ENCODE data around the gene CSTF1.

The CSTF1 gene

GRCh38 chr20:56442389-56443365 lies 50.2 kb downstream of the CSTF1 start:
- H3K18ac ChIP-seq (ENCODE audit: low read depth in 1 of 2, low read length in 2 of 2) = no peak overlapping the region
- peaks cover 6% of the 10 kb centered on the region for H3K4me1 ChIP-seq (ENCODE audit: control insufficient read depth, insufficient read depth, low read depth, low read length)
- no peak overlapping the region for H3K9ac ChIP-seq (ENCODE audit: low read length)
- no peak overlapping the region for H3K4me2 ChIP-seq (ENCODE audit: low read length, poor library complexity, severe bottlenecking)
- H3K27me3 ChIP-seq (ENCODE audit: control insufficient read depth in 1 of 2, insufficient read depth in 1 of 2, low read length in 2 of 2) = no peaks in the 10 kb centered on the region
- H3K36me3 ChIP-seq (ENCODE audit: control insufficient read depth in 1 of 2, insufficient read depth in 2 of 2, low read depth in 1 of 2, low read length in 2 of 2) = no peaks in the 10 kb centered on the region
- WGBS = 89% methylated on average over 17 of the region's 17 CpGs
- H2BK15ac ChIP-seq (ENCODE audit: low read depth, poor library complexity, severe bottlenecking) = no peak overlapping the region
- H4K8ac ChIP-seq (ENCODE audit: low read length) = no peak overlapping the region
- peak; percentile 48 for DNase-seq
- H2BK120ac ChIP-seq (ENCODE audit: low read depth, low read length) = no peak overlapping the region
- H3K14ac ChIP-seq (ENCODE audit: low read length in 2 of 2) = no peak overlapping the region
- no peak overlapping the region for H4K91ac ChIP-seq (ENCODE audit: low read length)
- no peak overlapping the region for H2BK12ac ChIP-seq (ENCODE audit: low read length in 2 of 2)
- no peak overlapping the region for H2AFZ ChIP-seq (ENCODE audit: low read depth, low read length)
- no peak overlapping the region for H2AK5ac ChIP-seq (ENCODE audit: low read length, severe bottlenecking)
- H3K4me3 ChIP-seq (ENCODE audit: insufficient read depth in 1 of 2, low read depth in 1 of 2, low read length in 2 of 2) = no peak overlapping the region
- no peak overlapping the region for H3K4ac ChIP-seq (ENCODE audit: low read depth in 1 of 2, low read length in 2 of 2)
- no peaks in the 10 kb centered on the region for H3K79me1 ChIP-seq (replicated peaks; ENCODE audit: low read length, poor library complexity, severe bottlenecking)
- no peak overlapping the region for H2BK5ac ChIP-seq (ENCODE audit: low read depth, low read length, poor library complexity, severe bottlenecking)
- no peaks in the 10 kb centered on the region for H3K9me3 ChIP-seq (ENCODE audit: control insufficient read depth, low read length)
- H3K27ac ChIP-seq (ENCODE audit: low read length, poor library complexity, severe bottlenecking) = no peak overlapping the region
- H3K23ac ChIP-seq (ENCODE audit: low read length in 2 of 2) = no peak overlapping the region

GRCh38 chr20:56443654-56444540 lies 51.5 kb downstream of the CSTF1 start:
- H3K79me1 ChIP-seq (replicated peaks; ENCODE audit: low read length, poor library complexity, severe bottlenecking) = no peaks in the 10 kb centered on the region
- no peaks in the 10 kb centered on the region for H3K27me3 ChIP-seq (ENCODE audit: control insufficient read depth in 1 of 2, insufficient read depth in 1 of 2, low read length in 2 of 2)
- H2BK15ac ChIP-seq (ENCODE audit: low read depth, poor library complexity, severe bottlenecking) = peak overlapping the region; percentile 21
- no peak overlapping the region for H3K4me3 ChIP-seq (ENCODE audit: insufficient read depth in 1 of 2, low read depth in 1 of 2, low read length in 2 of 2)
- peak; percentile 82 for DNase-seq
- no peak overlapping the region for H2AFZ ChIP-seq (ENCODE audit: low read depth, low read length)
- H3K14ac ChIP-seq (ENCODE audit: low read length in 2 of 2) = no peak overlapping the region
- no peak overlapping the region for H2BK12ac ChIP-seq (ENCODE audit: low read length in 2 of 2)
- peak overlapping the region; percentile 49 for H4K91ac ChIP-seq (ENCODE audit: low read length)
- peak overlapping the region; percentile 81 for H4K8ac ChIP-seq (ENCODE audit: low read length)
- no peak overlapping the region for H2BK5ac ChIP-seq (ENCODE audit: low read depth, low read length, poor library complexity, severe bottlenecking)
- no peaks in the 10 kb centered on the region for H3K36me3 ChIP-seq (ENCODE audit: control insufficient read depth in 1 of 2, insufficient read depth in 2 of 2, low read depth in 1 of 2, low read length in 2 of 2)
- no peak overlapping the region for H3K27ac ChIP-seq (ENCODE audit: low read length, poor library complexity, severe bottlenecking)
- WGBS = 70% methylated on average over 27 of the region's 27 CpGs
- no peak overlapping the region for H3K9ac ChIP-seq (ENCODE audit: low read length)
- peaks cover 6% of the 10 kb centered on the region for H3K4me1 ChIP-seq (ENCODE audit: control insufficient read depth, insufficient read depth, low read depth, low read length)
- peak overlapping the region in 1 of 2 experiments; percentile 11 for H3K18ac ChIP-seq (ENCODE audit: low read depth in 1 of 2, low read length in 2 of 2)
- H3K4me2 ChIP-seq (ENCODE audit: low read length, poor library complexity, severe bottlenecking) = no peak overlapping the region
- no peak overlapping the region for H3K23ac ChIP-seq (ENCODE audit: low read length in 2 of 2)
- no peak overlapping the region for H2BK120ac ChIP-seq (ENCODE audit: low read depth, low read length)
- peak overlapping the region in 1 of 2 experiments; percentile 39 for H3K4ac ChIP-seq (ENCODE audit: low read depth in 1 of 2, low read length in 2 of 2)
- H2AK5ac ChIP-seq (ENCODE audit: low read length, severe bottlenecking) = no peak overlapping the region
- H3K9me3 ChIP-seq (ENCODE audit: control insufficient read depth, low read length) = no peaks in the 10 kb centered on the region

GRCh38 chr20:56445130-56445529 lies 52.7 kb downstream of the CSTF1 start:
- DNase-seq = no peak
- Histone ChIP-seq H3K4me1 (ENCODE audit: control insufficient read depth, insufficient read depth, low read depth, low read length) (peaks cover under 1% of the 10 kb centered on the region), H2AK5ac (ENCODE audit: low read length, severe bottlenecking) (no peak overlapping the region), H2BK120ac (ENCODE audit: low read depth, low read length) (no peak overlapping the region), H2BK12ac (ENCODE audit: low read length in 2 of 2) (no peak overlapping the region), H2AFZ (ENCODE audit: low read depth, low read length) (no peak overlapping the region), H3K4me3 (ENCODE audit: insufficient read depth in 1 of 2, low read depth in 1 of 2, low read length in 2 of 2) (no peak overlapping the region), H2BK15ac (ENCODE audit: low read depth, poor library complexity, severe bottlenecking) (no peak overlapping the region), H4K91ac (ENCODE audit: low read length) (no peak overlapping the region), H4K8ac (ENCODE audit: low read length) (no peak overlapping the region), H3K4me2 (ENCODE audit: low read length, poor library complexity, severe bottlenecking) (no peak overlapping the region), H2BK5ac (ENCODE audit: low read depth, low read length, poor library complexity, severe bottlenecking) (no peak overlapping the region), H3K18ac (ENCODE audit: low read depth in 1 of 2, low read length in 2 of 2) (no peak overlapping the region), H3K27me3 (ENCODE audit: control insufficient read depth in 1 of 2, insufficient read depth in 1 of 2, low read length in 2 of 2) (no peaks in the 10 kb centered on the region), H3K36me3 (ENCODE audit: control insufficient read depth in 1 of 2, insufficient read depth in 2 of 2, low read depth in 1 of 2, low read length in 2 of 2) (no peaks in the 10 kb centered on the region), H3K4ac (ENCODE audit: low read depth in 1 of 2, low read length in 2 of 2) (no peak overlapping the region), H3K23ac (ENCODE audit: low read length in 2 of 2) (no peak overlapping the region), H3K9me3 (ENCODE audit: control insufficient read depth, low read length) (no peaks in the 10 kb centered on the region), H3K9ac (ENCODE audit: low read length) (no peak overlapping the region), H3K79me1 (replicated peaks; ENCODE audit: low read length, poor library complexity, severe bottlenecking) (no peaks in the 10 kb centered on the region), H3K14ac (ENCODE audit: low read length in 2 of 2) (no peak overlapping the region), H3K27ac (ENCODE audit: low read length, poor library complexity, severe bottlenecking) (no peak overlapping the region)
- WGBS = 96% methylated on average over 3 of the region's 3 CpGs

GRCh38 chr20:56445540-56445939 lies 53.1 kb downstream of the CSTF1 start:
- no peak overlapping the region for H2AK5ac ChIP-seq (ENCODE audit: low read length, severe bottlenecking)
- H3K79me1 ChIP-seq (replicated peaks; ENCODE audit: low read length, poor library complexity, severe bottlenecking) = no peaks in the 10 kb centered on the region

More at GRCh38 chr20:56445540-56445939, 53.1 kb downstream of the CSTF1 start:
- WGBS = 83% methylated on average over 14 of the region's 16 CpGs
- no peak overlapping the region for H3K4me3 ChIP-seq (ENCODE audit: insufficient read depth in 1 of 2, low read depth in 1 of 2, low read length in 2 of 2)
- no peaks in the 10 kb centered on the region for H3K27me3 ChIP-seq (ENCODE audit: control insufficient read depth in 1 of 2, insufficient read depth in 1 of 2, low read length in 2 of 2)
- H3K14ac ChIP-seq (ENCODE audit: low read length in 2 of 2) = no peak overlapping the region
- H3K36me3 ChIP-seq (ENCODE audit: control insufficient read depth in 1 of 2, insufficient read depth in 2 of 2, low read depth in 1 of 2, low read length in 2 of 2) = no peaks in the 10 kb centered on the region
- no peak overlapping the region for H3K4me2 ChIP-seq (ENCODE audit: low read length, poor library complexity, severe bottlenecking)
- no peak overlapping the region for H3K4ac ChIP-seq (ENCODE audit: low read depth in 1 of 2, low read length in 2 of 2)
- no peak overlapping the region for H2BK5ac ChIP-seq (ENCODE audit: low read depth, low read length, poor library complexity, severe bottlenecking)
- no peaks in the 10 kb centered on the region for H3K9me3 ChIP-seq (ENCODE audit: control insufficient read depth, low read length)
- H3K4me1 ChIP-seq (ENCODE audit: control insufficient read depth, insufficient read depth, low read depth, low read length) = no peaks in the 10 kb centered on the region
- no peak overlapping the region for H3K27ac ChIP-seq (ENCODE audit: low read length, poor library complexity, severe bottlenecking)
- H4K91ac ChIP-seq (ENCODE audit: low read length) = no peak overlapping the region
- no peak overlapping the region for H2BK120ac ChIP-seq (ENCODE audit: low read depth, low read length)
- DNase-seq = no peak
- no peak overlapping the region for H3K9ac ChIP-seq (ENCODE audit: low read length)
- no peak overlapping the region for H2BK12ac ChIP-seq (ENCODE audit: low read length in 2 of 2)
- H3K23ac ChIP-seq (ENCODE audit: low read length in 2 of 2) = no peak overlapping the region
- H2AFZ ChIP-seq (ENCODE audit: low read depth, low read length) = no peak overlapping the region
- no peak overlapping the region for H3K18ac ChIP-seq (ENCODE audit: low read depth in 1 of 2, low read length in 2 of 2)
- H2BK15ac ChIP-seq (ENCODE audit: low read depth, poor library complexity, severe bottlenecking) = no peak overlapping the region
- H4K8ac ChIP-seq (ENCODE audit: low read length) = no peak overlapping the region
